SK-N-SH treated with all-trans-retinoic acid at 6 μM for 48 hours (cell line): ENCODE data around the gene PPP1R18.

Experiments
- ARNTL ChIP-seq: fragments of 450-650 bp; formaldehyde crosslinking; IDR thresholded peaks from 2 replicates; pipeline ENCODE4 v1.5.0; 2020; ENCODE audit warnings: low read depth, mild to moderate bottlenecking, moderate library complexity, borderline replicate concordance
- ESRRG ChIP-seq: fragments of 250-450 bp; sonication (Bioruptor Pico); IDR thresholded peaks from 2 replicates; pipeline ENCODE4 v1.6.1; 2021; ENCODE audit warnings: mild to moderate bottlenecking
- GLIS3 ChIP-seq: fragments of 250-450 bp; sonication (Bioruptor Pico); IDR thresholded peaks from 2 replicates; pipeline ENCODE4 v1.5.0; 2020; ENCODE audit warnings: mild to moderate bottlenecking, moderate library complexity
- OSR1 ChIP-seq: fragments of 250-450 bp; sonication (Bioruptor Pico); IDR thresholded peaks from 2 replicates; pipeline ENCODE4 v1.8.0; 2022; ENCODE audit warnings: moderate library complexity, mild to moderate bottlenecking, inconsistent platforms
- RARB ChIP-seq: fragments of 250-450 bp; sonication (Bioruptor Pico); IDR thresholded peaks from 2 replicates; pipeline ENCODE4 v1.8.0; 2021; ENCODE audit warnings: mild to moderate bottlenecking, moderate library complexity
- TCF4 ChIP-seq: fragments of 250-450 bp; sonication (Bioruptor Pico); IDR thresholded peaks from 2 replicates; pipeline ENCODE4 v1.8.0; 2021; ENCODE audit warnings: mild to moderate bottlenecking, moderate library complexity, borderline replicate concordance
- ZFP3 ChIP-seq: fragments of 250-450 bp; sonication (Bioruptor Pico); IDR thresholded peaks from 2 replicates; pipeline ENCODE4 v1.5.0; 2020; ENCODE audit warnings: mild to moderate bottlenecking, moderate library complexity
- ZFP30 ChIP-seq: fragments of 450-650 bp; formaldehyde crosslinking; IDR thresholded peaks from 2 replicates; pipeline ENCODE4 v1.5.0; 2022; ENCODE audit warnings: mild to moderate bottlenecking, moderate library complexity
- ZNF8 ChIP-seq: fragments of 450-650 bp; formaldehyde crosslinking; IDR thresholded peaks from 2 replicates; pipeline ENCODE4 v1.5.0; 2020; ENCODE audit warnings: mild to moderate bottlenecking, moderate library complexity
- TF ChIP-seq, protein P1 (sequence below): fragments of 250-450 bp; sonication (Bioruptor Pico); IDR thresholded peaks from 2 replicates; pipeline ENCODE4 v1.5.0; 2020; ENCODE audit warnings: mild to moderate bottlenecking, moderate library complexity

DNA sequence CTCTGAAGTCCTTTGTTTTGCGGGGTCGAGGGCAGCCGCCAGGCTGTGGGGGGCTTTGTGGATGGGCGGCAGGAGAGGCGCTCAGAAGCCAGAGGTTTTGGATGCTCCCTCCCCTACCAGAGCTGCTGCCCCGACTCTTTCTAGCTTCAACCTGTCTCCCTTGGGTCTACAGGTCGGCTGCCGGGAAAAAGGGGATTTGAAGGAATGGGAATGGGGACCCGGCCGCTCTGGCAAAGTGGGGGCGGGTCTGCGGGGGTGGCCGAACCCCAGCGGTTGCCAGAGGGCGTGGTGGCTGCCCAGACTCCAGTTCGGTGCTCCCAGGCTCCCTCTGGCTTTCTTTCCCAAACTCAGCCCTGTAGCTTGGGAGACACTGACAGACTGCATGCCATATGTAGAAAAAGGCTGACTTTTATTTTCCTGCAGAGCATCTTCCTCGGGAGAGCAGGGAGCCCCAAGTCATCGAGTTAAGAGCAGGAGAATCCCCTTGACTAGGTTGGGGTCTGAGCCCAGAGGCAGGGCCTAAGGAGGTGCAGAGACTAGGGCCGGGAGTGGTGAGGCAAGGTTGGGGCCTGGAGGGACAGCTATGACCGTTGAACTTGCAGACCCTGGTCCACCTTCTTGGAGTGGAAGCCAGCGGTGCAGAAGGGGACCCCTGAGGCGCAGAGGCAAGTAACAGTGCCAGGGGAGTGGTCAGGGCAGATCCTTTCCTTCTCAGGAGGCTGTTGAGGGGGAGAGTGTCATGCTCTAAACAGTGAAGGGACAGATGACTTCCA lies 1.4 kb upstream of the PPP1R18 start:
- no peak for TF ChIP-seq ESRRG (CRISPR knock-in tag)
- no peak for TF ChIP-seq ZNF8 (CRISPR knock-in tag)
- no peak for TF ChIP-seq ARNTL (CRISPR knock-in tag)
- no peak for TF ChIP-seq RARB (CRISPR knock-in tag)
- no peak for TF ChIP-seq ZFP3 (CRISPR knock-in tag)
- no peak for TF ChIP-seq GLIS3 (CRISPR knock-in tag)
- TF ChIP-seq TCF4: no peak
- TF ChIP-seq ZFP30: no peak
- TF ChIP-seq, protein P1, sequence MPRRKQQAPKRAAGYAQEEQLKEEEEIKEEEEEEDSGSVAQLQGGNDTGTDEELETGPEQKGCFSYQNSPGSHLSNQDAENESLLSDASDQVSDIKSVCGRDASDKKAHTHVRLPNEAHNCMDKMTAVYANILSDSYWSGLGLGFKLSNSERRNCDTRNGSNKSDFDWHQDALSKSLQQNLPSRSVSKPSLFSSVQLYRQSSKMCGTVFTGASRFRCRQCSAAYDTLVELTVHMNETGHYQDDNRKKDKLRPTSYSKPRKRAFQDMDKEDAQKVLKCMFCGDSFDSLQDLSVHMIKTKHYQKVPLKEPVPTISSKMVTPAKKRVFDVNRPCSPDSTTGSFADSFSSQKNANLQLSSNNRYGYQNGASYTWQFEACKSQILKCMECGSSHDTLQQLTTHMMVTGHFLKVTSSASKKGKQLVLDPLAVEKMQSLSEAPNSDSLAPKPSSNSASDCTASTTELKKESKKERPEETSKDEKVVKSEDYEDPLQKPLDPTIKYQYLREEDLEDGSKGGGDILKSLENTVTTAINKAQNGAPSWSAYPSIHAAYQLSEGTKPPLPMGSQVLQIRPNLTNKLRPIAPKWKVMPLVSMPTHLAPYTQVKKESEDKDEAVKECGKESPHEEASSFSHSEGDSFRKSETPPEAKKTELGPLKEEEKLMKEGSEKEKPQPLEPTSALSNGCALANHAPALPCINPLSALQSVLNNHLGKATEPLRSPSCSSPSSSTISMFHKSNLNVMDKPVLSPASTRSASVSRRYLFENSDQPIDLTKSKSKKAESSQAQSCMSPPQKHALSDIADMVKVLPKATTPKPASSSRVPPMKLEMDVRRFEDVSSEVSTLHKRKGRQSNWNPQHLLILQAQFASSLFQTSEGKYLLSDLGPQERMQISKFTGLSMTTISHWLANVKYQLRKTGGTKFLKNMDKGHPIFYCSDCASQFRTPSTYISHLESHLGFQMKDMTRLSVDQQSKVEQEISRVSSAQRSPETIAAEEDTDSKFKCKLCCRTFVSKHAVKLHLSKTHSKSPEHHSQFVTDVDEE (CRISPR knock-in tag): no peak
- no peak for TF ChIP-seq OSR1 (CRISPR knock-in tag)
